ENCODE data around the gene XPR1.

DNA sequence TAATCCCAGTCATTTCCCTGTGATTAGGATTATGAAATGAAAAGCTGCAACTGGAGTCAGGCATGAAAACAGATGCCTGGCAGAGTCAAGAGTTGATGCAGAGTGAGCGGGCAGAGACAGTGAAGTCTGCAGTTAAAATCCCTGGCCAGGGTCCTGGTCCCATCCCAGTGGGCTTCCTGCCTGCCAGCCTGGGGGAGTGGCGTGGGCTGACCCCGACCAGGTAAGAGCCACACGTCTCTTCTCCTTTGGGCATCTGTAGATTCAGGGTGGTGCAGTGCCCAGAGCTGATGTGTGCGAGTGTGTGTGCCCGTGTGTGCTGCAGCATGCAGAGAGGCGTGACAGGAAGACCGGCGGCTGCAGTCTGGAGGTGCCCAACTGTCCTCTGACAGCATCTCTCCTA, 274.7 kb downstream of the XPR1 start:
- TF ChIP-seq, protein P1, sequence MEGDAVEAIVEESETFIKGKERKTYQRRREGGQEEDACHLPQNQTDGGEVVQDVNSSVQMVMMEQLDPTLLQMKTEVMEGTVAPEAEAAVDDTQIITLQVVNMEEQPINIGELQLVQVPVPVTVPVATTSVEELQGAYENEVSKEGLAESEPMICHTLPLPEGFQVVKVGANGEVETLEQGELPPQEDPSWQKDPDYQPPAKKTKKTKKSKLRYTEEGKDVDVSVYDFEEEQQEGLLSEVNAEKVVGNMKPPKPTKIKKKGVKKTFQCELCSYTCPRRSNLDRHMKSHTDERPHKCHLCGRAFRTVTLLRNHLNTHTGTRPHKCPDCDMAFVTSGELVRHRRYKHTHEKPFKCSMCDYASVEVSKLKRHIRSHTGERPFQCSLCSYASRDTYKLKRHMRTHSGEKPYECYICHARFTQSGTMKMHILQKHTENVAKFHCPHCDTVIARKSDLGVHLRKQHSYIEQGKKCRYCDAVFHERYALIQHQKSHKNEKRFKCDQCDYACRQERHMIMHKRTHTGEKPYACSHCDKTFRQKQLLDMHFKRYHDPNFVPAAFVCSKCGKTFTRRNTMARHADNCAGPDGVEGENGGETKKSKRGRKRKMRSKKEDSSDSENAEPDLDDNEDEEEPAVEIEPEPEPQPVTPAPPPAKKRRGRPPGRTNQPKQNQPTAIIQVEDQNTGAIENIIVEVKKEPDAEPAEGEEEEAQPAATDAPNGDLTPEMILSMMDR (IDR thresholded peaks at IDR 0.05; ENCODE audit: low read depth, low read length): no peak
- no peak for TF ChIP-seq EZH2phosphoT487 (IDR thresholded peaks at IDR 0.05; ENCODE audit: low read depth)
